ENCODE results near the gene DLG2.

The DLG2 gene

GRCh38 chr11:83831929-83832328 lies 1795.2 kb downstream of the DLG2 start:
- Histone ChIP-seq H3K4me1 (ENCODE audit: control insufficient read depth, insufficient read depth, low read length) (no peaks in the 10 kb centered on the region), H3K27me3 (ENCODE audit: control insufficient read depth, insufficient read depth, low read length, poor library complexity, severe bottlenecking) (no peaks in the 10 kb centered on the region), H3K36me3 (ENCODE audit: control insufficient read depth, insufficient read depth, low read length) (no peaks in the 10 kb centered on the region), H3K27ac (ENCODE audit: insufficient read depth, low read depth, low read length, poor library complexity, severe bottlenecking) (no peak overlapping the region), H3K4me3 (ENCODE audit: insufficient read depth, low read depth, low read length) (no peak overlapping the region), H3K9me3 (ENCODE audit: control insufficient read depth, low read length) (no peaks in the 10 kb centered on the region)

- Histone ChIP-seq H3K9me3 (ENCODE audit: control insufficient read depth, low read length) (no peaks in the 10 kb centered on the region), H3K27me3 (ENCODE audit: control insufficient read depth, insufficient read depth, low read length, poor library complexity, severe bottlenecking) (no peaks in the 10 kb centered on the region), H3K4me1 (ENCODE audit: control insufficient read depth, insufficient read depth, low read length) (no peaks in the 10 kb centered on the region), H3K27ac (ENCODE audit: insufficient read depth, low read depth, low read length, poor library complexity, severe bottlenecking) (no peak overlapping the region), H3K4me3 (ENCODE audit: insufficient read depth, low read depth, low read length) (no peak overlapping the region), H3K36me3 (ENCODE audit: control insufficient read depth, insufficient read depth, low read length) (no peaks in the 10 kb centered on the region)
- 70 to 72% methylated on average over 5 of the region's 5 CpGs for WGBS, 2 experiments
Observed at GRCh38 chr11:83827940-83828554, 1799.1 kb downstream of the DLG2 start.

- Histone ChIP-seq H3K4me1 (ENCODE audit: control insufficient read depth, insufficient read depth, low read length) (no peaks in the 10 kb centered on the region), H3K4me3 (ENCODE audit: insufficient read depth, low read depth, low read length) (no peak overlapping the region), H3K36me3 (ENCODE audit: control insufficient read depth, insufficient read depth, low read length) (no peaks in the 10 kb centered on the region), H3K9me3 (ENCODE audit: control insufficient read depth, low read length) (no peaks in the 10 kb centered on the region), H3K27me3 (ENCODE audit: control insufficient read depth, insufficient read depth, low read length, poor library complexity, severe bottlenecking) (no peaks in the 10 kb centered on the region), H3K27ac (ENCODE audit: insufficient read depth, low read depth, low read length, poor library complexity, severe bottlenecking) (no peak overlapping the region)
- WGBS, 2 experiments, result 73 to 76% methylated on average over 3 of the region's 3 CpGs
Observed at GRCh38 chr11:83827520-83827919, 1799.6 kb downstream of the DLG2 start.

- no peaks in the 10 kb centered on the region for H3K4me1 ChIP-seq (ENCODE audit: control insufficient read depth, insufficient read depth, low read length)
- H3K4me3 ChIP-seq (ENCODE audit: insufficient read depth, low read depth, low read length), result no peak overlapping the region
- H3K27ac ChIP-seq (ENCODE audit: insufficient read depth, low read depth, low read length, poor library complexity, severe bottlenecking), result no peak overlapping the region
- H3K9me3 ChIP-seq (ENCODE audit: control insufficient read depth, low read length), result no peaks in the 10 kb centered on the region
- no peaks in the 10 kb centered on the region for H3K36me3 ChIP-seq (ENCODE audit: control insufficient read depth, insufficient read depth, low read length)
- no peaks in the 10 kb centered on the region for H3K27me3 ChIP-seq (ENCODE audit: control insufficient read depth, insufficient read depth, low read length, poor library complexity, severe bottlenecking)
Observed at GRCh38 chr11:83826078-83826477, 1801.1 kb downstream of the DLG2 start.

- Histone ChIP-seq H3K27me3 (ENCODE audit: control insufficient read depth, insufficient read depth, low read length, poor library complexity, severe bottlenecking) (no peaks in the 10 kb centered on the region), H3K4me1 (ENCODE audit: control insufficient read depth, insufficient read depth, low read length) (no peaks in the 10 kb centered on the region), H3K36me3 (ENCODE audit: control insufficient read depth, insufficient read depth, low read length) (no peaks in the 10 kb centered on the region), H3K27ac (ENCODE audit: insufficient read depth, low read depth, low read length, poor library complexity, severe bottlenecking) (no peak overlapping the region), H3K9me3 (ENCODE audit: control insufficient read depth, low read length) (no peaks in the 10 kb centered on the region), H3K4me3 (ENCODE audit: insufficient read depth, low read depth, low read length) (no peak overlapping the region)
- WGBS, 2 experiments, result 73 to 77% methylated on average over 7 of the region's 7 CpGs
Observed at GRCh38 chr11:83823461-83824025, 1803.6 kb downstream of the DLG2 start.

- no peak overlapping the region for H3K4me3 ChIP-seq (ENCODE audit: insufficient read depth, low read depth, low read length)
- WGBS, 2 experiments, result 64 to 78% methylated on average over 1 of the region's 2 CpGs
- H3K27me3 ChIP-seq (ENCODE audit: control insufficient read depth, insufficient read depth, low read length, poor library complexity, severe bottlenecking), result no peaks in the 10 kb centered on the region
- H3K4me1 ChIP-seq (ENCODE audit: control insufficient read depth, insufficient read depth, low read length), result no peaks in the 10 kb centered on the region
- no peaks in the 10 kb centered on the region for H3K9me3 ChIP-seq (ENCODE audit: control insufficient read depth, low read length)
- no peaks in the 10 kb centered on the region for H3K36me3 ChIP-seq (ENCODE audit: control insufficient read depth, insufficient read depth, low read length)
- no peak overlapping the region for H3K27ac ChIP-seq (ENCODE audit: insufficient read depth, low read depth, low read length, poor library complexity, severe bottlenecking)
Observed at GRCh38 chr11:83819931-83820549, 1807.1 kb downstream of the DLG2 start.

GRCh38 chr11:83818349-83818748 lies 1808.8 kb downstream of the DLG2 start:
- H3K4me1 ChIP-seq (ENCODE audit: control insufficient read depth, insufficient read depth, low read length), result no peaks in the 10 kb centered on the region
- H3K27me3 ChIP-seq (ENCODE audit: control insufficient read depth, insufficient read depth, low read length, poor library complexity, severe bottlenecking), result no peaks in the 10 kb centered on the region
- no peak overlapping the region for H3K4me3 ChIP-seq (ENCODE audit: insufficient read depth, low read depth, low read length)
- H3K36me3 ChIP-seq (ENCODE audit: control insufficient read depth, insufficient read depth, low read length), result no peaks in the 10 kb centered on the region
- no peak overlapping the region for H3K27ac ChIP-seq (ENCODE audit: insufficient read depth, low read depth, low read length, poor library complexity, severe bottlenecking)
- H3K9me3 ChIP-seq (ENCODE audit: control insufficient read depth, low read length), result no peaks in the 10 kb centered on the region
- 77 to 89% methylated on average over 2 of the region's 2 CpGs for WGBS, 2 experiments

- Histone ChIP-seq H3K27ac (ENCODE audit: insufficient read depth, low read depth, low read length, poor library complexity, severe bottlenecking) (no peak overlapping the region), H3K4me1 (ENCODE audit: control insufficient read depth, insufficient read depth, low read length) (no peaks in the 10 kb centered on the region), H3K4me3 (ENCODE audit: insufficient read depth, low read depth, low read length) (no peak overlapping the region), H3K9me3 (ENCODE audit: control insufficient read depth, low read length) (no peaks in the 10 kb centered on the region), H3K27me3 (ENCODE audit: control insufficient read depth, insufficient read depth, low read length, poor library complexity, severe bottlenecking) (no peaks in the 10 kb centered on the region), H3K36me3 (ENCODE audit: control insufficient read depth, insufficient read depth, low read length) (no peaks in the 10 kb centered on the region)
- 50 to 100% methylated on average over 1 to 2 of the region's 2 CpGs for WGBS, 2 experiments
Observed at GRCh38 chr11:83816572-83817187, 1810.5 kb downstream of the DLG2 start.

- Histone ChIP-seq H3K36me3 (ENCODE audit: control insufficient read depth, insufficient read depth, low read length) (no peaks in the 10 kb centered on the region), H3K27me3 (ENCODE audit: control insufficient read depth, insufficient read depth, low read length, poor library complexity, severe bottlenecking) (no peaks in the 10 kb centered on the region)
- WGBS, 2 experiments, result 84 to 89% methylated on average over 1 of the region's 1 CpG
Observed at GRCh38 chr11:83815736-83816135, 1811.4 kb downstream of the DLG2 start.

GRCh38 chr11:83813296-83813695 lies 1813.8 kb downstream of the DLG2 start:
- no peaks in the 10 kb centered on the region for H3K9me3 ChIP-seq (ENCODE audit: control insufficient read depth, low read length)
- H3K4me3 ChIP-seq (ENCODE audit: insufficient read depth, low read depth, low read length), result no peak overlapping the region
- no peaks in the 10 kb centered on the region for H3K36me3 ChIP-seq (ENCODE audit: control insufficient read depth, insufficient read depth, low read length)
- H3K4me1 ChIP-seq (ENCODE audit: control insufficient read depth, insufficient read depth, low read length), result no peaks in the 10 kb centered on the region
- no peak overlapping the region for H3K27ac ChIP-seq (ENCODE audit: insufficient read depth, low read depth, low read length, poor library complexity, severe bottlenecking)
- WGBS, 2 experiments, result 93 to 98% methylated on average over 3 of the region's 3 CpGs
- H3K27me3 ChIP-seq (ENCODE audit: control insufficient read depth, insufficient read depth, low read length, poor library complexity, severe bottlenecking), result no peaks in the 10 kb centered on the region

More at GRCh38 chr11:83815736-83816135, 1811.4 kb downstream of the DLG2 start:
- H3K27ac ChIP-seq (ENCODE audit: insufficient read depth, low read depth, low read length, poor library complexity, severe bottlenecking), result no peak overlapping the region
- no peaks in the 10 kb centered on the region for H3K9me3 ChIP-seq (ENCODE audit: control insufficient read depth, low read length)
- no peak overlapping the region for H3K4me3 ChIP-seq (ENCODE audit: insufficient read depth, low read depth, low read length)
- H3K4me1 ChIP-seq (ENCODE audit: control insufficient read depth, insufficient read depth, low read length), result no peaks in the 10 kb centered on the region
